Parathyroid adenoma (tissue), 2 donors: ENCODE data around the gene ACTN4.

Source experiments
- H2AFZ ChIP-seq: fragments of 300-600 bp; sonication (generic); one replicate; pipeline ENCODE4 v1.7.0; 2017; ENCODE audit warnings: antibody characterized with exemption, mild to moderate bottlenecking
- H3K27ac ChIP-seq: fragments of 300-600 bp; sonication (generic); one replicate; pipeline ENCODE4 v1.7.0; 2017
- H3K27me3 ChIP-seq: fragments of 300-600 bp; sonication (generic); one replicate; pipeline ENCODE4 v1.7.0; 2017; ENCODE audit warnings: low read length; ENCODE audit not compliant: control insufficient read depth, insufficient read depth
- H3K36me3 ChIP-seq: fragments of 300-600 bp; sonication (generic); one replicate; pipeline ENCODE4 v1.7.0; 2017; ENCODE audit warnings: low read length; ENCODE audit not compliant: control insufficient read depth, insufficient read depth
- H3K4me1 ChIP-seq: fragments of 300-600 bp; sonication (generic); one replicate; pipeline ENCODE4 v1.7.0; 2017; ENCODE audit warnings: control low read depth
- H3K4me2 ChIP-seq: fragments of 300-600 bp; sonication (generic); one replicate; pipeline ENCODE4 v1.7.0; 2017; ENCODE audit warnings: low read length
- H3K4me3 ChIP-seq: fragments of 300-600 bp; sonication (generic); one replicate; pipeline ENCODE4 v1.7.0; 2017; ENCODE audit warnings: low read depth, low read length
- H3K79me2 ChIP-seq: fragments of 300-600 bp; sonication (generic); one replicate; pipeline ENCODE4 v1.7.0; 2017; ENCODE audit warnings: control low read depth
- H3K9ac ChIP-seq: fragments of 300-600 bp; sonication (generic); one replicate; pipeline ENCODE4 v1.7.0; 2017; ENCODE audit warnings: mild to moderate bottlenecking
- H3K9me3 ChIP-seq: fragments of 300-600 bp; sonication (generic); one replicate; pipeline ENCODE4 v1.7.0; 2017; ENCODE audit warnings: low read length; ENCODE audit not compliant: control insufficient read depth
- CTCF ChIP-seq: fragments of 300-600 bp; sonication (generic); IDR thresholded peaks from one replicate; pipeline ENCODE4 v1.7.0; 2017; ENCODE audit warnings: antibody characterized with exemption, mild to moderate bottlenecking
- donor health status: primary hyperparathyroidism.

ACTN4 gene

GRCh38 chr19:38717051-38717450 lies 69.6 kb downstream of the ACTN4 start:
- H3K36me3 ChIP-seq = no peaks in the 10 kb centered on the region
- peaks cover 20% of the 10 kb centered on the region for H3K79me2 ChIP-seq
- no peak for TF ChIP-seq CTCF
- no peak overlapping the region for H3K27ac ChIP-seq
- H3K27me3 ChIP-seq = no peaks in the 10 kb centered on the region
- H3K9me3 ChIP-seq = no peaks in the 10 kb centered on the region
- no peak overlapping the region for H3K4me3 ChIP-seq
- no peak overlapping the region for H2AFZ ChIP-seq
- H3K4me1 ChIP-seq = peaks cover 19% of the 10 kb centered on the region
- no peak overlapping the region for H3K4me2 ChIP-seq
- H3K9ac ChIP-seq = no peak overlapping the region

GRCh38 chr19:38717855-38718254 lies 70.4 kb downstream of the ACTN4 start:
- no peak overlapping the region for H3K27ac ChIP-seq
- H3K36me3 ChIP-seq = no peaks in the 10 kb centered on the region
- no peak overlapping the region for H3K4me2 ChIP-seq
- H3K4me1 ChIP-seq = peaks cover 11% of the 10 kb centered on the region
- no peaks in the 10 kb centered on the region for H3K9me3 ChIP-seq
- TF ChIP-seq CTCF = no peak
- peaks cover 21% of the 10 kb centered on the region for H3K79me2 ChIP-seq
- no peak overlapping the region for H3K4me3 ChIP-seq
- H3K27me3 ChIP-seq = no peaks in the 10 kb centered on the region
- no peak overlapping the region for H3K9ac ChIP-seq
- H2AFZ ChIP-seq = no peak overlapping the region

- no peaks in the 10 kb centered on the region for H3K36me3 ChIP-seq
- H3K4me2 ChIP-seq = no peak overlapping the region
- H3K9me3 ChIP-seq = no peaks in the 10 kb centered on the region
- H3K27me3 ChIP-seq = no peaks in the 10 kb centered on the region
- TF ChIP-seq CTCF = no peak
- no peak overlapping the region for H3K27ac ChIP-seq
- H3K4me1 ChIP-seq = peaks cover under 1% of the 10 kb centered on the region
- H3K4me3 ChIP-seq = no peak overlapping the region
- H3K9ac ChIP-seq = no peak overlapping the region
- H2AFZ ChIP-seq = no peak overlapping the region
- H3K79me2 ChIP-seq = peaks cover 21% of the 10 kb centered on the region
Measured at GRCh38 chr19:38718747-38719543, 71.5 kb downstream of the ACTN4 start.

GRCh38 chr19:38719761-38720558 lies 72.5 kb downstream of the ACTN4 start:
- no peaks in the 10 kb centered on the region for H3K9me3 ChIP-seq
- no peak overlapping the region for H3K4me3 ChIP-seq
- no peak overlapping the region for H3K9ac ChIP-seq
- no peak overlapping the region for H3K27ac ChIP-seq
- no peaks in the 10 kb centered on the region for H3K4me1 ChIP-seq
- no peaks in the 10 kb centered on the region for H3K36me3 ChIP-seq
- no peaks in the 10 kb centered on the region for H3K27me3 ChIP-seq
- TF ChIP-seq CTCF = no peak
- H3K4me2 ChIP-seq = no peak overlapping the region
- no peak overlapping the region for H2AFZ ChIP-seq
- peaks cover 16% of the 10 kb centered on the region for H3K79me2 ChIP-seq
